OCI-LY7 (cell line): ENCODE measurements around the gene ARFGAP1.
"Not testable (repeated sequence)": the region's sequence is repeated elsewhere in the genome, so short reads cannot be mapped to it uniquely, and the experiment has no call there.

Source experiments
- EZH2phosphoT487 ChIP-seq: fragments of 200-600 bp; sonication (generic); IDR thresholded peaks from 2 replicates; pipeline ENCODE4 v1.6.1; 2018; ENCODE audit warnings: low read depth, borderline replicate concordance, mild to moderate bottlenecking, mixed run types, antibody characterized with exemption, low read length, moderate library complexity, mixed read lengths
- TF ChIP-seq, protein P1 (sequence below): fragments of 200-600 bp; sonication (generic); conservative IDR thresholded peaks from 2 replicates; pipeline ENCODE4 v1.5.1; 2014; ENCODE audit warnings: mild to moderate bottlenecking, antibody characterized with exemption, low read length, moderate library complexity, mixed read lengths

DNA sequence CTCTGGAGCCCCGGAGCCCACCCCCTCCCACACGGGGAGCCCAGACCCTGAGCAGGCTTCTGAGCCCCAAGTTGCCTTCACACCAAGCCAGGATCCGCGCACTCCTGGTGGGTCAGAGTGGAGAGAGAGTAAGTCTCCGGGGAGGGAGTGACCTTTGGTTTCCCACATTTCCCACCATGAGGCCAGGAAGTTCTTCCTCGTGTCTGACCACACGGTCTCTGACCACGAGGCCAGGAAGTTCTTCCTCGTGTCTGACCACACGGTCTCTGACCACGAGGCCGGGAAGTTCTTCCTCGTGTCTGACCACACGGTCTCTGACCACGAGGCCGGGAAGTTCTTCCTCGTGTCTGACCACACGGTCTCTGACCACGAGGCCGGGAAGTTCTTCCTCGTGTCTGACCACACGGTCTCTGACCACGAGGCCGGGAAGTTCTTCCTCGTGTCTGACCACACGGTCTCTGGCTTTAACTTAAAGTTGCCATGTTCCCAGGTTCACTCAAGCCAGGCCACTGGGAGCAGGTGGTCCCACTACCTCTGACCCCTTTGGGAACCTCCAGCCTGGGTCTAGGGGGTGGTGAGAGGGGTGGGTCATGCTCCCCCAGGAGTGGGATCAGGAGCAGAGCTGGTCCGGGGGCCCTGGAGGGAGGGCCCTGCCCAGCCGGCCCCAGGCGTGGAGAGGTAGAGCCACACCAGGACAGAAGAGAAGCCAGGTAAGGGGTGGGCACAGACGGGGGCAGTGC, 33.5 kb downstream of the ARFGAP1 start:
- TF ChIP-seq, protein P1, sequence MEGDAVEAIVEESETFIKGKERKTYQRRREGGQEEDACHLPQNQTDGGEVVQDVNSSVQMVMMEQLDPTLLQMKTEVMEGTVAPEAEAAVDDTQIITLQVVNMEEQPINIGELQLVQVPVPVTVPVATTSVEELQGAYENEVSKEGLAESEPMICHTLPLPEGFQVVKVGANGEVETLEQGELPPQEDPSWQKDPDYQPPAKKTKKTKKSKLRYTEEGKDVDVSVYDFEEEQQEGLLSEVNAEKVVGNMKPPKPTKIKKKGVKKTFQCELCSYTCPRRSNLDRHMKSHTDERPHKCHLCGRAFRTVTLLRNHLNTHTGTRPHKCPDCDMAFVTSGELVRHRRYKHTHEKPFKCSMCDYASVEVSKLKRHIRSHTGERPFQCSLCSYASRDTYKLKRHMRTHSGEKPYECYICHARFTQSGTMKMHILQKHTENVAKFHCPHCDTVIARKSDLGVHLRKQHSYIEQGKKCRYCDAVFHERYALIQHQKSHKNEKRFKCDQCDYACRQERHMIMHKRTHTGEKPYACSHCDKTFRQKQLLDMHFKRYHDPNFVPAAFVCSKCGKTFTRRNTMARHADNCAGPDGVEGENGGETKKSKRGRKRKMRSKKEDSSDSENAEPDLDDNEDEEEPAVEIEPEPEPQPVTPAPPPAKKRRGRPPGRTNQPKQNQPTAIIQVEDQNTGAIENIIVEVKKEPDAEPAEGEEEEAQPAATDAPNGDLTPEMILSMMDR: not testable (repeated sequence)
- not testable (repeated sequence) for TF ChIP-seq EZH2phosphoT487
